ENCODE measurements around the gene BRD7. TPM values are rescaled to one million over a fixed set of nuclear protein-coding genes. Genes with fewer than 3 reads are reported as not detected.

The BRD7 gene
- total RNA-seq, 1 donor from 2014 or later, result 88.8 TPM

- Mint-ChIP-seq H3K27ac (no peak overlapping the region), H3K4me3 (no peak overlapping the region), H3K36me3 (ENCODE audit: low read depth) (peaks cover 43% of the 10 kb centered on the region)
Observed at GRCh38 chr16:50336884-50337283, 31.9 kb downstream of the BRD7 start.

GRCh38 chr16:50335196-50335958 is 33.4 kb downstream of the BRD7 start:
- Mint-ChIP-seq H3K27me3 (ENCODE audit: insufficient read depth) (no peaks in the 10 kb centered on the region), H3K4me3 (peak overlapping the region; percentile 37), H3K27ac (peak overlapping the region; percentile 87), H3K9me3 (no peaks in the 10 kb centered on the region), H3K36me3 (ENCODE audit: low read depth) (peaks cover 45% of the 10 kb centered on the region), H3K4me1 (ENCODE audit: low read depth) (peaks cover 48% of the 10 kb centered on the region)
- intact Hi-C loops (cut with micrococcal nuclease), result loop anchor here (1.0 to 10.0 kb wide), 4 partner anchors 8 to 432 kb away; partner anchors contain the start of gene CNEP1R1
- no peak for DNase-seq (ENCODE audit: low spot score)

More at GRCh38 chr16:50336884-50337283, 31.9 kb downstream of the BRD7 start:
- Mint-ChIP-seq H3K4me1 (ENCODE audit: low read depth) (peaks cover 42% of the 10 kb centered on the region), H3K9me3 (no peaks in the 10 kb centered on the region), H3K27me3 (ENCODE audit: insufficient read depth) (no peaks in the 10 kb centered on the region)
- no peak for DNase-seq (ENCODE audit: low spot score)
- intact Hi-C loops (cut with micrococcal nuclease), result loop anchor here (5.0 to 10.0 kb wide), 3 partner anchors 180 to 430 kb away; partner anchors contain the start of gene CNEP1R1

GRCh38 chr16:50334106-50334975 is 34.4 kb downstream of the BRD7 start:
- DNase-seq (ENCODE audit: low spot score), result no peak
- Mint-ChIP-seq H3K4me3 (no peak overlapping the region), H3K9me3 (no peaks in the 10 kb centered on the region), H3K4me1 (ENCODE audit: low read depth) (peaks cover 54% of the 10 kb centered on the region), H3K27me3 (ENCODE audit: insufficient read depth) (no peaks in the 10 kb centered on the region), H3K27ac (peak overlapping the region; percentile 87), H3K36me3 (ENCODE audit: low read depth) (peaks cover 47% of the 10 kb centered on the region)
- intact Hi-C loops (cut with micrococcal nuclease), result loop anchor here (10.0 kb wide), 1 partner anchor 310 kb away; the partner anchor contains the start of gene CNEP1R1

- no peak for DNase-seq (ENCODE audit: low spot score)
- Mint-ChIP-seq H3K27me3 (ENCODE audit: insufficient read depth) (no peaks in the 10 kb centered on the region), H3K4me1 (ENCODE audit: low read depth) (peaks cover 43% of the 10 kb centered on the region), H3K36me3 (ENCODE audit: low read depth) (peaks cover 37% of the 10 kb centered on the region), H3K9me3 (no peaks in the 10 kb centered on the region), H3K27ac (no peak overlapping the region), H3K4me3 (no peak overlapping the region)
- intact Hi-C loops (cut with micrococcal nuclease), result loop anchor here (10.0 kb wide), 1 partner anchor 308 kb away; the partner anchor contains the start of gene CNEP1R1
Observed at GRCh38 chr16:50332599-50332998, 36.2 kb downstream of the BRD7 start.

GRCh38 chr16:50331570-50331969 is 37.2 kb downstream of the BRD7 start:
- H3K9me3 Mint-ChIP-seq, result no peaks in the 10 kb centered on the region
- intact Hi-C loops (cut with micrococcal nuclease), result loop anchor here (10.0 kb wide), 1 partner anchor 307 kb away; the partner anchor contains the start of gene CNEP1R1
- no peak for DNase-seq (ENCODE audit: low spot score)
- H3K4me3 Mint-ChIP-seq, result no peak overlapping the region
- no peaks in the 10 kb centered on the region for H3K27me3 Mint-ChIP-seq (ENCODE audit: insufficient read depth)
- H3K4me1 Mint-ChIP-seq (ENCODE audit: low read depth), result peaks cover 49% of the 10 kb centered on the region
- peaks cover 35% of the 10 kb centered on the region for H3K36me3 Mint-ChIP-seq (ENCODE audit: low read depth)
- no peak overlapping the region for H3K27ac Mint-ChIP-seq

GRCh38 chr16:50329446-50330189 is 39.2 kb downstream of the BRD7 start:
- intact Hi-C loops (cut with micrococcal nuclease), result loop anchor here (5.0 to 10.0 kb wide), 2 partner anchors 218 to 305 kb away; partner anchors contain the start of genes CNEP1R1 and NKD1
- Mint-ChIP-seq H3K4me3 (no peak overlapping the region), H3K27ac (no peak overlapping the region), H3K9me3 (no peaks in the 10 kb centered on the region), H3K36me3 (ENCODE audit: low read depth) (peaks cover 35% of the 10 kb centered on the region), H3K4me1 (ENCODE audit: low read depth) (peaks cover 36% of the 10 kb centered on the region), H3K27me3 (ENCODE audit: insufficient read depth) (no peaks in the 10 kb centered on the region)
- no peak for DNase-seq (ENCODE audit: low spot score)

- no peaks in the 10 kb centered on the region for H3K9me3 Mint-ChIP-seq
- DNase-seq (ENCODE audit: low spot score), result peak; percentile 68
- intact Hi-C loops (cut with micrococcal nuclease), result loop anchor here (1.0 to 5.0 kb wide), 11 partner anchors 8 to 479 kb away; partner anchors contain the start of genes ADCY7, BRD7 and NKD1
- H3K27ac Mint-ChIP-seq, result no peak overlapping the region
- peaks cover 30% of the 10 kb centered on the region for H3K36me3 Mint-ChIP-seq (ENCODE audit: low read depth)
- peaks cover 45% of the 10 kb centered on the region for H3K4me1 Mint-ChIP-seq (ENCODE audit: low read depth)
- no peak overlapping the region for H3K4me3 Mint-ChIP-seq
- H3K27me3 Mint-ChIP-seq (ENCODE audit: insufficient read depth), result no peaks in the 10 kb centered on the region
Observed at GRCh38 chr16:50326835-50327465, 41.8 kb downstream of the BRD7 start.

GRCh38 chr16:50326264-50326663 is 42.5 kb downstream of the BRD7 start:
- peaks cover 45% of the 10 kb centered on the region for H3K4me1 Mint-ChIP-seq (ENCODE audit: low read depth)
- intact Hi-C loops (cut with micrococcal nuclease), result loop anchor here (2.0 to 5.0 kb wide), 6 partner anchors 47 to 421 kb away; partner anchors contain the start of gene NKD1
- peak overlapping the region; percentile 36 for H3K27ac Mint-ChIP-seq
- no peaks in the 10 kb centered on the region for H3K27me3 Mint-ChIP-seq (ENCODE audit: insufficient read depth)
- no peak overlapping the region for H3K4me3 Mint-ChIP-seq
- no peak for DNase-seq (ENCODE audit: low spot score)
- H3K9me3 Mint-ChIP-seq, result no peaks in the 10 kb centered on the region
- peaks cover 30% of the 10 kb centered on the region for H3K36me3 Mint-ChIP-seq (ENCODE audit: low read depth)

GRCh38 chr16:50324345-50324744 is 44.4 kb downstream of the BRD7 start:
- DNase-seq (ENCODE audit: low spot score), result no peak
- Mint-ChIP-seq H3K4me1 (ENCODE audit: low read depth) (peaks cover 37% of the 10 kb centered on the region), H3K9me3 (no peaks in the 10 kb centered on the region), H3K27ac (peak overlapping the region; percentile 33), H3K27me3 (ENCODE audit: insufficient read depth) (no peaks in the 10 kb centered on the region), H3K36me3 (ENCODE audit: low read depth) (peaks cover 39% of the 10 kb centered on the region), H3K4me3 (no peak overlapping the region)
- intact Hi-C loops (cut with micrococcal nuclease), result no loop called here

GRCh38 chr16:50323335-50324011 is 45.3 kb downstream of the BRD7 start:
- intact Hi-C loops (cut with micrococcal nuclease), result no loop called here
- H3K36me3 Mint-ChIP-seq (ENCODE audit: low read depth), result peaks cover 45% of the 10 kb centered on the region
- DNase-seq (ENCODE audit: low spot score), result no peak
- no peak overlapping the region for H3K4me3 Mint-ChIP-seq
- H3K27ac Mint-ChIP-seq, result no peak overlapping the region
- H3K4me1 Mint-ChIP-seq (ENCODE audit: low read depth), result peaks cover 39% of the 10 kb centered on the region
- H3K27me3 Mint-ChIP-seq (ENCODE audit: insufficient read depth), result no peaks in the 10 kb centered on the region
- no peaks in the 10 kb centered on the region for H3K9me3 Mint-ChIP-seq

- intact Hi-C loops (cut with micrococcal nuclease), result no loop called here
- peaks cover 52% of the 10 kb centered on the region for H3K36me3 Mint-ChIP-seq (ENCODE audit: low read depth)
- H3K27ac Mint-ChIP-seq, result no peak overlapping the region
Observed at GRCh38 chr16:50322333-50322732, 46.5 kb downstream of the BRD7 start.

More at GRCh38 chr16:50322333-50322732, 46.5 kb downstream of the BRD7 start:
- H3K4me3 Mint-ChIP-seq, result no peak overlapping the region
- no peak for DNase-seq (ENCODE audit: low spot score)
- H3K4me1 Mint-ChIP-seq (ENCODE audit: low read depth), result peaks cover 34% of the 10 kb centered on the region
- no peaks in the 10 kb centered on the region for H3K27me3 Mint-ChIP-seq (ENCODE audit: insufficient read depth)
- H3K9me3 Mint-ChIP-seq, result no peaks in the 10 kb centered on the region

All from activated T-helper 1 cell treated with anti-CD3 and anti-CD28 coated beads, Interleukin-12 subunit alpha, Interleukin-12 subunit beta, Interleukin-2, Interleukin-4 antibody, amounts not matched to agents 30 ng/mL and 10 ng/mL and 1 ng/mL, durations not matched to agents 14 hours and 24 hours and 36 hours (primary cell).